NCI-H2227 treated with DMSO at 0.1 percent for 48 hours (cell line): ENCODE measurements around the gene RSPH3.
A peak's percentile ranks its signal among the peaks of the same experiment; 100 is the strongest.
"Not testable (repeated sequence)": the region's sequence is repeated elsewhere in the genome, so short reads cannot be mapped to it uniquely, and the experiment has no call there.

ENCODE experiments used
- DNase-seq: peaks from one replicate; lab custom pipeline; 2025; lab: John Stamatoyannopoulos, UW

Gene RSPH3

DNA sequence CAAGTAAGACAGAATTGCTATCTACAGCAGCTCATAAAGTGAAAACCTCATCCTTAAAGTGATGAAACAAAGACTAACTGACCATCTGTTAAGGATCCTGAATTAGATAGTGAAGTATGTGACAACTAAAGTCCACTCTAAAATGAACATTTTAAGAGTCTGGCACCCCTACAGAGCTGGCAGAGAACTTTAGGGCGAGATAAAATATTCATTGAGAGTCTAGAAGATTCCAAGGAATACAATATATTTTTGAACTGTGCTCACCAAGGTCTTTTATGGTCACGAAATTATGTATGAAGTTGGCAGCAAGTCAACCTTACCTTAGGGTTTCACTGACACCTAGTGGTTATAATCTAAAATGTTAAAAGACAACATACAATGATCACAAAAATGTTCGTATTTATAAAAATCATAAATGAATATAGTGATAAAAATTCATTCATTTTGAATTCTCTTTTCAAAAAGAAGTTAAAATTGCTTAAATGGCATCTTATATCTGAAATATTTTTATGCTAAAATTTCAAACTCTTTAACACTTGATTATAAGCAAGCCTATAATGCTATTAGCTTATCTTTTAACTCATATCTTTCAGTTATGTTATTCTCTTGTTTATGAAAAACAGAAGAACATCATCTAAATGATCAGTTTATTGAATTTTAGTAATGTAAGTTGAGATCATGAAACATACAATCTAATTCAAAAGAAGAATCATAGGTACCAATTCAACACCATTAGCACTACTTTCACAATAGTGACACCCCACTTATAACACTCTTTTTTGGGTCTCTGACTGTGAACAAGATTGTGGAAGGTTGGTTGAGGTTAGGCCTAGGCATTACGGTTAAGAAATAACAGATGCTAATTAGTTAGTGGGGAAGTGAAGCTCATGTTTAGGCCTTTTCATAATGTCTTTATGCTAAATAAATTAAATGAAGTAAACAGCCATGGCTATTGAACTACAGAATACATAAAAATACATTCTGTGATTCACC, 27.5 kb downstream of the RSPH3 start:
- DNase-seq = peak; percentile 14

DNA sequence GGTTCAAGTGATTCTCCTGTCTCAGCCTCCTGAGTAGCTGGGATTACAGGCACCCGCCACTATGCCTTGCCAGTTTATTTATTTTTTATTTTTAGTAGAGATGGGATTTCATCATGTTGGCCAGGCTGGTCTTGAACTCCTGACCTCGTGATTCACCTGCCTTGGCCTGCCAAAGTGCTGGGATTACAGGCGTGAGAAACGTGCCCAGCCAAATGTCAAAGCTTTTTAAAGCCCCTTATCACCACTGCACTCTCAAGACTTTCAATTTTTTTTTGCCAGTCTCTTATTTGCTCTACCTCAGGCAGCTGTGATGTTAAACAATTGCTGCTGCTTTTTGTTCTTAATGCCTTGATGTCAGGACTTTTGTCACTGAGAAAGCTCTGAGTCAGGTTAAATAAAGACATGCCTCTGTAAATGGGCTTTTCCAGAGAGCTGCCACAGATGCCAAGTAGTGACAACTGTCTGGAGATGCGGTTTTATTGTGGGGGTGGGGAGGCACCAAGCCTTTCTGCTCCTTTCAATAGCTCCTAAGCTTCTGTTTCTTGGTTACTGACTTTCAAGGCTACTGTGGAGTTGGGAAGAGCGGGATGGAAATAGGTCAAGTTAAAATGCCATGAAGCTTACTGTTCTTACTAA, 29.2 kb downstream of the RSPH3 start:
- DNase-seq = no peak

DNA sequence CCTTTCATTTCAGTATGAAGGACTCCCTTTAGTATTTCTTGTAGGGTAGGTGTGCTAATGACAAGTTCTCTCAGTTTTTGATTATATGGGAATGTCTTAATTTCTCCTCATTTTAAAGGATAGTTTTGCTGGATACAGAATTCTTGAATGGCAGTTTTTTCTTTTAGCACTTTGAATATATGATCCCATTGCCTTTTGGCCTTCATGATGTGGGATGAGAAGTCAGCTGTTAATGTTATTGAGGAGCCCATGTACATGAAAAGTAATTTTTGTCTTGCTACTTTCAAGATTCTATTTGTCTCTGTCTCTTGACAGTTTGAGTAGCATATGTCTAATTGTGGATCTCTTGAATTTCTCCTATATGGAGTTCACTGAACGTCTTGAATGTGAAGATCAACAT, 30.9 kb downstream of the RSPH3 start:
- DNase-seq = no peak

DNA sequence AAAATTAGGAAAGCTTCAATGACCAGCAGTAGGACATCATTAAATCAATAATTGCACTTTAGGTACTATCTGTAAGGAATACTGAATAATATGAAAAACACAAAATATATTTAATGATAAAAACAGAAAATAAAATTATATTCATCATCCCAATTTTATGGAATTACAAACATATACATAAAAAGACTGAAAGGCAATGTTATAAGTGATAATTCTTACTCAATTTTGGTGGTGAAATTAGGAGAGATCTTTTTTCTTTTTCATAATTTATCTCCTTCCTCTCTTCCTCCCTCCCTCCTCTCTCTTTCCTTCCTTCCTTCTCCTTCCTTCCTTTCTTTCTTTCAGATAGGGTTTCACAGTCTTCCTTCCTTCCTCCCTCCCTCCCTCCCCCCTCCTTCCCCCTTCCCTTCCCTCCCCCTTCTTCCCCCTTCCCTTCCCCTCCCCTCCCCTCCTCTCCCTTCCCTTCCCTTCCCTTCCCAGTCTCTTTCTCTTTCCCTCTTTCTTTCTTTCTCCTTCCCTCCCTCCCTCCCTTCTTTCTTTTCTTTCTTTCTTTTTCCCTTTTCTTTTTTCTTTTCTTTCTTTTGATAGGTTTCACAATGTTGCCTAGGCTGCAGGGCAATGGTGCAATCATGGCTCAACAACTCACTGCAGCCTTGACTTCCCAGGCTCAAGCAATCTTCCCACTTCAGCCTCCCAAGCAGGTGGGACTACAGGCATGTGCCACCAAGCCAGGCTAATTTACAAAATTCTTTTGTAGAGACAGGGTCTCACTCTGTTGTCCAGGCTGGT, 36.8 kb downstream of the RSPH3 start:
- DNase-seq = no peak

DNA sequence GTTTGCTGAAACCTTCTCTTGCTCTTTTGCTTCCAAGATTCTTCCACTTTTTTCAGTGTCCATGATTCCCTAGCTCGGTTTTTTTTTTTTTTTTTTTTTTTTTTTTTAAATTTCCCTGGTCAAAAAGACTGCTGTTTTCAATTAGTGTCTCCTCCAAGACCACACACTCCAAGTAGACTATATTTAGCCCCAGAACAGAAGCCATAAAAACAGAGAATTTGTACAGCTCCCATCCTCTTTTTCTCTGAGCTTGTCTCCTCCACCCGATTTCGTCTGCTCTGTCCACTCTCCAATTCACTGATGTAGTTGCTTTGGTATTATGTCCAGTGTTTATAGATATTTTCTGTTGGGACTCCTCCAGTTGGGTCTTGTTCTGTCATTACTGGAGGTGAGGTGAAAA, 37.6 kb downstream of the RSPH3 start:
- DNase-seq = no peak

DNA sequence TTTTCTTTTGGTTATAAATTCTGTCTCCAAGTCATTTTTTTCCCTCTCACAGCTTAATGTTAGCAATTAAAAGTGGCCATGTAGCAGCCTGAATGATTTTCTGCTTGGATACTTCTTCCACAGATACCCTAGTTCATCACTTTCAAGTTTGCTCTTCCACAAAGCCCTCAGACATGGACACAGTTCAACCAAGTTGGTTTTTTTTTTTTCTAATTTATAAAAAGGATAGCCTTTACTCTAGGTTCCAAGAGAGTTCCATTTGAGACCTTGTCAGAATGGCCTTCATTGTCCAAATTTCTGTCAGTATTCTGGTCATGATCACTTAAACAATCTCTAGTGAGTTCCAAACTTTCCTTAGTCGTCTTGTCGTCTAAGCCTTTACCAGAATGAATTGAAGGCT, 40.0 kb downstream of the RSPH3 start:
- no peak for DNase-seq

DNA sequence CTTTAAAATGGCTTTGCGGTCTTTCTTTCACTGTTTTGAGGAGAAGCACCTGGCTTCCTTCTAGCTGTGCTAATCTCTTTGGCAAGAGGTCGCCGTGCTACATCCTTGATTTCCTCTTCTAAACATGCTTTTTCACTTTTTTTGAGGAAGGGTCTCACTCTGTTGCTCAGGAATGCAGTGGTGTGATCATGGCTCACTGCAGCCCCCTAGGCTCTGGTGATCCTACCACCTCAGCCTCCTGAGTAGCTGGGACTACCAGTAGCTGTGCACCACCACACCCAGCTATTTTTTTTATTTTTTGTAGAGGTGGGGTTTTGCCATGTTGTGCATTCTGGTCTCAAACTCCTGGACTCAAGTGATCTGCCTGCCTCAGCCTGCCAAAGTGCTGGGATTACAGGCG, 40.5 kb downstream of the RSPH3 start:
- no peak for DNase-seq

DNA sequence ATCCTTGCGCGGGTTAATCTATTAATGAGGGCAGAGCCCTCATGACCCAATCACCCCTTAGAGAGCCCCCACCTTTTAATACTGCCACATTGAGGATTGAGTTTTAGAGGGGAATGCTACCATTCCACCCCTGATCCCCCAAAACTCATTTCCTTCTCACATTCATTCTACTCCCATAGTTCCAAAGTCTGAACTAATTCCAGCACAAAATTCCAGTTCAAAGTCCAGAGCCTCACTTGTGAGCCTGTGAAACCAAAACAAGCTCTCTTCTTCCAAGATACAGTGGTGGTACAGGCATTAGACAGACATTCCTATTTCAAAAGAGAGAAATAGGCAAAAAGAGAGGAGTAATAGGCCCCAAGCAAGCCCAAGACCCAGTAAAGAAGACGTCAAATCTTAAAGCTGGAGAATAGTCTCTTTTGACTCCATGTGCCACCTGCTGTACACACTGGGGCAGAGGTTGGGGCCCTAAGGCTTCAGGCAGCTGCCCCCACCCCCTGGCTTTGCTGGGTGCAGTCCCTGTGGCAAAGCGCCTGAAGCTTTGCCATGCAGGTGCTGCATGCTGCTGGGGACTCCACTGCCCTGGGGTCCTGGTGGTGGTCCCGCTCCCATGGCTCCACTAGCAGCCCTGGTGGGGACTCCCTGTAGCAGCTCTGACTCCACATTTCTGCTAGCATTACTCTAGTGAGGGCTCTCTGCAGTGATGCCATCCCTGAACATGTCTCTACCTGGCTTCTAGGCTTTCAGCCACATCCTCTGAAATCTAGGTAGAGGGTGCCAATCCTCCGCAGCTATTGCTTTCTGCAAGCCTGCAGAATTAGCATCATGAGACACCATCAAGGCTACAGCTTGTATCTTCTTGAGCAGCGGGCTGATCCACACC, 41.3 kb downstream of the RSPH3 start:
- no peak for DNase-seq

DNA sequence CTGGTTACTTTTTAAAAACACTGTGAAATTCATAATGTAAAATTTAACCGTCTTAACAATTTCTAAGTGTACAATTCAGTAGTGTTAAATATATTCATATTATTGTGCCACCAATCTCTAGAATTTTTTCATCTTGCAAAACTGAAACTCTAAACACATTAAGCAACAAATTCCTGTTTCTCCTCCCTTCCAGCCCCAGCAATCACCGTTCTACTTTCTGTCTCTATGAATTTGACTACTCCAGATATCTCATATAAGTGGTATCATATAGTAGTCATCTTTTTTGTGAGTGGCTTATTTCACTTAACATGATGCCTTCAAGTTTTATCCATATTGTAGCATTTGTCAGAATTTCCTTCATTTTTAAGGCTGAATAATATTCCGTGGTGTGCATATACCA, 44.7 kb downstream of the RSPH3 start:
- no peak for DNase-seq

DNA sequence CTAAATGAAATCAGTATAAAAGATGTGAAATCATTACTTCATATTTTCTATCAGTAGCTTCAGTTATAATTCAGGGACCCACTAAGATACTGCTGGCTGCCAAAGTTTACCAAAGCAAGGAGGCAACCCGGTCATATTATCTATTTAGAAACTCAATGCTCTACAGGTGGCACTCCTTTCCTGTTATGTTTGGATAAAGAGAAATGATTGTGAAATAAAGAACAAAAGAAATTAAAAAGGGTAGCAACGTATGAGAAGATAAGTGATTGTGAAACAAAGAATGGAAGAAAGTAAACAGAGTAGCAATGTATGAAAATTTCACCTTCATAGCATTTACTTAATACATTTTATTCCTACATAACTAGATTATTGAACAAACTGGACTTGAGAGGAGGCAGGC, 45.2 kb downstream of the RSPH3 start:
- no peak for DNase-seq

DNA sequence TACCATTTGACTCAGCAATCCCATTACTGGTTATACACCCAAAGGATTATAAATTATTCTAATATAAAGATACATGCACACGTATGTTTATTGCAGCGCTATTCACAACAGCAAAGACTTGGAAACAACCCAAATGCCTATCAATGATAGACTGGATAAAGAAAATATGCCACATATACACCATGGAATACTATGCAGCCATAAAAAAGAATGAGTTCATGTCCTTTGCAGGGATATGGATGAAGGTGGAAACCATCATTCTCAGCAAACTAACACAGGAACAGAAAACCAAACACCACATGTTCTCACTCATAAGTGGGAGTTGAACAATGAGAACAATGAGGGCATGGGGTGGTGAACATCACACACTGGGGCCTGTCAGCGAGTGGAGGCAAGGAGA, 48.0 kb downstream of the RSPH3 start:
- not testable (repeated sequence) for DNase-seq

DNA sequence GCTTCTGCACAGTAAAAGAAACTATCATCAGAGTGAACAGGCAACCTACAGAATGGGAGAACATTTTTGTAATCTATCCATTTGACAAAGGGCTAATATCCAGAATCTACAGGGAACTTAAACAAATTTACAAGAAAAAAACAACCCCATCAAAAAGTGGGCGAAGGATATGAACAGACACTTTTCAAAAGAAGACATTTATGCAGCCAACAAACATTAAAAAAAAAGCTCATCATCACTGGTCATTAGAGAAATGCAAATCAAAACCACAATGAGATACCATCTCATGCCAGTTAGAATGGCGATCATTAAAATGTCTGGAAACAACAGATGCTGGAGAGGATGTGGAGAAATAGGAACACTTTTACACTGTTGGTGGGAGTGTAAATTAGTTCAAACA, 48.4 kb downstream of the RSPH3 start:
- not testable (repeated sequence) for DNase-seq

DNA sequence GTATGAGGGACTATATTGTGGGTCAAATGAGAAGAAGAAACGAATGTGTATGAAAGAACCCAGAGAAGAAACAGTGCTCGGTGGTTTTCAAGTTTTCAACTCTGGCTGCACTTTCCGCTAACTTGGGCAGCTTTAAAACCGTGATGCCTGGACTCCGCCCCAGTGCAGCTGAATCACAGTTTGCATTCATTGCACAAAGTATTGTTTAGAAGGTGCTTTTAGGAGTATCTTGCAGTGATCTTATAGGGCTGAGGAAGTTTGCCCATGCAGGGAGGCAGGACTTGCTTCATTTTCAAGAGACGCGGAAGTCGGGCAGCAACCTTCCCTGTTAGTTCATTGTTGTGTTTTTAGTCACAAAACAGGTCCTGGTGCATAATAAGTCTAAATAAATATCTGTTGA, 52.7 kb downstream of the RSPH3 start:
- DNase-seq = no peak

DNA sequence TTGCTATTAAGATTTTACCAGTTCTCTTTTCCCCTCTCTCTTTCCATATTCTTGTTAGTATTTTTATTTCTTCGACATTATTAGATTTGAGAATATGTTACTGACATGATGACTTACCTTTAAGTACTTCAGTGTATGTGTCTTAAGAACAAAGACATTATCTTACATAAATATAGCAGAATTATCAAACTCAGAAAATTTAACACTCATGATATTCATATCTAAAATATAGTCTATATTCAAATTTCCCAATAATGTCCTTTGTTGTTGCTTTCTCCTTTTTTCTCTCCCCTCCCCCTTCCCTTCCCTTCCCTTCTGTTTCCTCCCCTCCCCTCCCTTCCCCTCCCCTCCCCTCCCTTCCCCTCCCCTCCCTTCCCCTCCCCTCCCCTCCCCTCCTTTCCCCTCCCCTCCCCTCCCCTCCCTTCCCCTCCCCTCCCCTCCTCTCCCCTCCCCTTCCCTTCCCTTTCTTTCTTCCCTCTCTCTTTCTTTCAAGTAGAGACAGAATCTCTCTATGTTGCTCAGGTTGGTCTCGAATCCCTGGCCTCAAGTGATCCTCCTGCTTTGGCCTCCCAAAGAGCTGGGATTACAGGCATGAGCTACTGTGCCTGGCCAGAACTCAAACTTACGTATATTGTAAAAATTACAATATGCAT, 56.5 kb downstream of the RSPH3 start:
- DNase-seq = no peak

DNA sequence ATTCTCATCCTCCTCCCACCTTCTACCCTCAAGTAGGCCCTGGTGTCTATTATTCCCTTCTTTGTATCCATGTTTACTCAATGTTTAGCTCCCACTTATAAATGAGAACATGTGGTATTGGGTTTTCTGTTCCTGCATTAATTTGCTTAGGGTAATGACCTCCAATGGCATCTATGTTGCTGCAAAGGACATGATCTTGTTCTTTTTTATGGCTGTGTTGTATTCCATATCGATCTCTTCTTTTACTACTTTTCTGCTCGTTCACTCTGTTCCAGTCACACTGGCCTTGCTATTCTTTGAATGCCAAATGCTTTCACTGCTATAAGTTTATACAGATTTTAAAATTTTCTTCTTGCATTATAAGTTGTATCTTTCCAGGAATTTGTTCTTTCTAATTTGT, 57.7 kb downstream of the RSPH3 start:
- DNase-seq = no peak

DNA sequence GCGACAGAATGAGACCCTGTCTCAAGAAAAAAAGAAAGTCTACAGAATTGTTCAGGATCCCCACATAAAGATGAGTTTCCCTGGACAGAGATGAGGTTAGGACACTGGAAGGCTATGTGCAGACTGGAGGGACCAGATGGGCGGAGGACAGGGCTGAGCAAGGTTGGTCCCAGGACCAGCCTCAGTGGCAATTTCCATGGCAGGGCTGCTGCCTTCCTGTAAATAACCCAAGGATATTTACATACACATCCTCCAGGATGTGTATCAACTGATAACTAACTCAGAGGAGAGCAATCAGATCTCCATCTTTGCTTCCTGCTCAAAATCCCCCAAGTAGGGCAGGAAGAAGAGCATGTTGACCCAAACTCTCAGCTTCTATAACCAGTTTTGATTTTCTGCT, 58.8 kb downstream of the RSPH3 start:
- DNase-seq = no peak

DNA sequence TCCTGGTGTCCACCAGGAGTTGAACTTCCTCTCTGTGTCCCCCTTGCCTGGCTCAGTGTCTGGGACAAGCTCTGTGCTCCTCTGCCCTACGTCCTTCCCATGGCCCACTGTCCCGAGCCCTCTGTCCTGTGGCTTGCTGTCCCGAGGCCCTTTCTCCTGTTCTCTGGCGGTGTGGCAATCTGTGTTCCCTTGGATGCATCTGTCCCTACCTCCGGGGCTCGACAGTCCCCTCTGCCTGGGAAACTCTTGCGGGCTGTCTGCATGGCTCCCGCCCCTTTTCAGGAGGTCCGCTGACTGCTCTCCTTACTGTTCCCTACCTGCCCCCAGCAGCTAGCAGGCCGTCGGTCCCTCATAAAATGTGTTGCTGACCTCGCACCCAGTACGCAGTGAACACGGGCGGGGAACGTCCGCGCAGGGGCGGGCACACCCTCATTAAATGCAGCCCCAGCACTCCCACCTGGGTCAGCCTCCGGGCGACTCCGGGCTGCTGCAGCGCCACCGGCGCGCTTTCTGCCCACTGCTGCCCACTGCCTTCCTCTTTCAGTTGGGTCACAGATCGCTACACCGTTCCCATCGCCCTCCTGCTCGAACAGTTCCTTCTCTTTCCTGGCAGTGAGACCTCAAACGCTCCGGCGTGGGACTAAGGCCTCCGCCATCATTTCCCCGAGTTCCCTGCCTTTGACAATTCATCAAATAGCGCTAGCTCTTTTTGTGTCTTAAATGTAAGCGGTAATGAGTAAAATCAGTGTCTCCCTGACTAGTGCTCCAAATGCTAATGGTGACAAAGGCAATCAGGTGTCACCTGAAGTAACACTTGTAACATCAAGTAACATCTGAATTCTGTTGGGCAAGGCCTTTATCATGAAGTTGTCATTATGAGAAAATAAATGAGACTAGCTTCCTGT, 60.5 kb downstream of the RSPH3 start:
- no peak for DNase-seq

DNA sequence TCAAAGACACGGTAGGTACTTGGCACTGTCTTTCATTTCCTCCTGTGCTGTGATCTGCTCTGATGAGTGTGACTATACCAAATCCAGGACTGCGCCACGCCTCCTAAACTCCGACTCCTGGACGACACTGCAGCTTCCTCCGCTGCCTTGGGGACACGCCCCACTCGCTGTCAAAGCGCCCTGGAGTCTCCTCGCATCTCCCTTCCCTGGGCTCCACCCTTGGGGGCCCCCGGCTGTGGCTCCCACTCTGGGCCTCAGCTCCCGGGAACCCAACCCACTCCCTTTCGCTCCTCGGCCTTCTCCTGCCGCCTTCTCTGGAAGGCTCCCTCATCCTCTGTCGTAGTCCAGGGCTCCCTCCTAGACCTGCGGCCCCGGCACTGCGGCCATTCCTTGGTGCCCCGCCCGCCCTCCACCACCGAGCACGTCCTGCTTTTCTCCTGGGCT, 61.2 kb downstream of the RSPH3 start:
- no peak for DNase-seq

DNA sequence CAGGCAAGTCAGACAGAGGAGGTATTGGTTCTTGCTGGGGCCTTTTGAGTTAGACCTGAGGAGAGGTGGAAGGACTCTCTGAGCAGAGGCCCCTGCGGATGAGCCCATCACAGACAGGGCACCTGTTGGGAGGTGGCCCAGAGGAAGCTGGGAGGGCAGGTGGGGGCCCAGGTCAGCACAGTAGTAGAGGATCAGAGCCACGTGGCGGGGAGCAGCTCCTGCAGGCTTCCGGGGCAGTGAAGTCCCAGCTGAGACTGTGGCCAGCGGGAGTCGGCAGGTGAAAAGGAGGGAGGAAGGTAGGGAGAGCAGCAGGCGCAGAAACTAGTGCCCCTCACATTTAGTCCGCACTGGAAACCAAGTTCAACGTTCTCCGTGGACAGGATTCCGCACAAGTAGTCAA, 61.8 kb downstream of the RSPH3 start:
- no peak for DNase-seq

DNA sequence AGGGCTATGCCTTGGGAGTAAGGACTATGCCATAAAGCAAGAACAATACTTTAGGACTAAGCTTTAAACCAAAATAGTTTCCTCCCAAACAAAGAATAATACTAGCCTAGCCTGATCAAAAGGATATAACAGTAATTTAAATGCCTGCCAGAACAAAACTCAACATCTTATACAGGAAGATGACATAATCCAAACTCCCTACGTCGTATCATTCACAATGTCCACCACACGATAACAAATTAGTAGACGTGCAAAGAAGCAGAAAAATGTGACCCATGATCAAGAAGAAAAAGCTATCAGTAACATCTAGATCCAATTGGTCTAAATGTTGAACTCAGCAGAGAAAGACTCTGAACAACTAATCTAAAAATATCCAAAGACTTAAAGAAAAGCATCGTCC, 65.8 kb downstream of the RSPH3 start:
- DNase-seq = no peak
